ENCODE data around the gene IER5.
"Not testable (repeated sequence)": the region's sequence is repeated elsewhere in the genome, so short reads cannot be mapped to it uniquely, and the experiment has no call there.

IER5 gene

DNA sequence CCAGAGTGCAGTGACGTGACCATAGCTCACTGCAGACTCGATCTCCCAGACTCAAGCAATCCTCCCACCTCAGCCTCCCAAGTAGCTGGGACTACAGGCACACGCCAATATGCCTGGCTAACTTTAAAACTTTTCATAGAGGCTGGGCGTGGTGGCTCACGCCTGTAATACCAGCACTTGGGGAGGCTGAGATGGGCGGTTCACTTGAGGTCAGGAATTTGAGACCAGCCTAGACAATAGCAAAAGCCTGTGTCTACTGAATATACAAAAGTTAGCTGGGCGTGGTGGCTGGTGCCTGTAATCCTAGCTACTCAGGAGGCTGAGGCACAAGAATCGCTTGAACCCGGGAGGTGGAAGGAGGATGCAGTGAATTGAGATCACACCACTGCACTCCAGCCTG is 27.5 kb downstream of the IER5 start:
- DNase-seq (ENCODE audit: low read depth) = not testable (repeated sequence)

DNA sequence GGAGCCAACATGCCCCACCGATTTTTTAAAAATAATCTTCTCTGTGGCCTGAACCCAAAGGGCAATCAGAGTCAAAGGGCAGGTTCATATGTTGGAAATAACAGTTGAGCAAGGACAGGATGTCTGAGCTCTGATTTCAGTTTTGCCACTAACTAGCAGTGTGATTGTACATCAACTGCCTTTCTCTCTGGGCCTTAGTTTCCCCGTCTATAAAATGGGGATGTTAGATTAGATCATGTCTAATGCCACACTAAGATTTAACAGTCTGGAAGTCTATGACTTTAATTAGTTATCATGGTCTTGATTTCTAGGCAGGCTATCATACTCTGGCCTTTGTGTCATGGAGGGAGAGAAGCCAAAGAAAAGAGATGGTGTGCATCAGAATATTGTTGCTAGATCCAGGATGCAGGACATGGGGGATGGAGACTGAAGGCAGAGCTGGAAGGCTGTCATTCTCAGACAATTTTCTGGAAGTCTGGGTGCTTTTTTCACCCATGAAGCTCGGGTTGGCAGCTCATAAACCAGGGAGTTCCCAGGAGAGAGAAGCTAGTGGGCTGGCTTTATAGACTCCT is 28.4 kb downstream of the IER5 start:
- DNase-seq (ENCODE audit: low read depth) = no peak

DNA sequence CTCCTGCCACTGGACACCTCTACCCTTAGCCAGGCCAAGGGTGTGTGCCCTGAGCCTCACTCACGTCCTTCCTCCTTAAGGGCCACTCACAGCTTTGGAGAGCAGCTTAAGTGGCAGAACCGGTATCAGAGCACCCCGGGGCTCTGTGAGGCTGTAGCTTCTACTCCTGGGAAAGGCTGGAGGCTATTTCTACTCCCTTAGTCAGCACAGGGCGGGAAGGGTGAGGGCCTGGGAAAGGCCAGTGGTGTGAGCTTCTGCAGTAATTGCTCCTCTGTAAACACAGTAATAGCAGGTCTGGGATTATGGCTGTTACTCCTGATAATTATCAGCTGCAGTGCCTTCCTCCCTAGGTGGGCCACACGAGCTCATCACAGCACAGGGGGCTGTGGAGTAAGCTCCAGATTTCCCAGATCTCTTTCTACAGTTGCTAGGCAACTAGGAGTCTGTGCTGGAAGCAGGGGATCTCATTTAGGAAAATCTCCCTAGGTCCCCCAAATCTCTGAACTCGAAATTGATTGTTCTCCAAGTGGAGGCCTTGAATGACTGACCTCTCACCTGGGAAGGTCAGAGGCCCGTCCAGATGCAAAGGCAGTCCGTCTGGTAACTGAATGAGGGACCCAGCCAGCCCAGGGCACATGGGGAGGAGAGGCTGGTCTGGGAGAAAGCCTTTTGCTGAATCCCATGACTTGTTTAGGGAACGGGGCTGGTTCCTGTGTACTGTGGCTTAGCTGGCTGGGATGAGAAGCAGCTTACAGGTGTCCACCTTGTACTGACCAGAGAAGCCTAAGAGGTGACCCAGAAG is 29.3 kb downstream of the IER5 start:
- DNase-seq (ENCODE audit: low read depth) = no peak

DNA sequence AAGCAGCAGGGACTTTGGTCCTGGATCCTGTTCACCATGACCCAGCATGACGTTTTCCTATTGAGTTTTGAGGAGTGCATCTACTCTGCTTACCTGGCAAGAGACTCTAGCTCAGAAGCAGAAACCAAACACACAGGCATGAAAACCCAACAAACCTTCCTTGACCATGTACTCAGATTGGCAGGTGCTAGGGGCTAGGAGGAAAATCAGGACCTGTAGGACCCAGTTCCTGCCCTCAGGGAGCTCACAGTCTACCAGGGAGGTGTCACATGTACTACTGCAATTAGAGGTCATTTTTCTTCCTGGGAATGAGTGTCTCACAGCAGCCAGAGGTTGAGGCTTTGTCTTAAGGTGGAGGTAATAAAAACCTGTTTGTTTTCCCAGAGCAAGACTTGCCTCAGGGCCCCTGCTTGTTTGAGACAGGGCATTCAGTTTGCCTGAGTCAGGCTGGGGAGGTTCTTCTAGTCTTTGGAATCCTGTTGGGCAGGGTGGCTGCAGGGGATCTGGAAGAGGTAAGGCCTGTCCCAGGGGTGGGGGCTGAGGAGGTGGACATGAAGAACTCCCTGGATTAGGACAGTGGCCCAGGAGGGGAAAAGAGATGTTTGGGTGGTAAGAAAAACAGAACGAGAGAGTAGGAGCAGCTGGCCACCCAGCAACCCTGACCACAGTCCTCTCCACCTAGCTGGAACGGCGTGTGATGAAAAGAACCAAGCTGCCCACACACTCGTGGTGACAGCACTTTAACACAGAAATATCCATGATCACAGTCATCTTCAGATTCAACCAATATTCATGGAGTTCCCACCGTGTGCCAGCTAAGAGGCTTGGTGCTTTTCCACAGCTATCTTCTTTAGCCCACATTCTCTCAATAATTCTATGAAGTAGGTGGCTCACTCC is 30.8 kb downstream of the IER5 start:
- no peak for DNase-seq (ENCODE audit: low read depth)

DNA sequence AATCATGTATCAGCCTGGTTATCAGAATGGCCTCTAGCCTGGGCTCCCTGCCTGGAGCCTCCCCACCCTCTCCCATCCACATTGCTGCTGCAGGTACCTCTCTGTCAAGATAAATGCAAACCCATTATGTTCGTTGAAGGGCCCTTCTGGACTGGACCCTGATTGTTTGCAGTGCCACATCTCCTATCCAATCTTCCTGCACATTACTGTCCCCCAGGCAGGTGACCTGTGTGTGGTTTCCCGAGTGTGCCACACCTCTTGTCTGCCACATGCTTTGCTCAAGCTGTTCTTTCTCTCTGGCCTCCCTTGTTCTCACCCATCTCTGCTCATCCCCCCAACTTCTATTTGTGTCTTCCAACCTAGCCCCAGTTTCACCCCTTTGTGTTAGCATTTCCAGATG is 32.4 kb downstream of the IER5 start:
- no peak for DNase-seq (ENCODE audit: low read depth)

DNA sequence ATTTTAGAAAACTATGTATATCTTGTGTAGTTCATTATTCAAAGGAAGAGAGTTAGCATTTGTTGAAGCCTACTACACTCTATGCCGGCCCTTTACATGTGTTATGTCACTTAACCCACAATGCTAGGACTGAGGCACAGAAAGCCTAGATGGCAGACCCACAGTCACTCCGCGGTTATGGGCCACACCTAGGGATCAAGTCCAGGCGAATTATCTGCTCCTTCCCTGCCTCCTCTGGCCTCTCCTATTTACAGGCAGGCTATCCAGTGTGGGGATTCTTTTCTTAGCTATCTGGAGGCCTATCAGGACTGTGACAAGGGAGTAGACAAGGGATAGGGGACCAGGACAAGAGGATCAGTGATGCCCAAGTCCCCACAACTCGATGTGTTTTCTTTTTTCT is 33.0 kb downstream of the IER5 start:
- no peak for DNase-seq (ENCODE audit: low read depth)

DNA sequence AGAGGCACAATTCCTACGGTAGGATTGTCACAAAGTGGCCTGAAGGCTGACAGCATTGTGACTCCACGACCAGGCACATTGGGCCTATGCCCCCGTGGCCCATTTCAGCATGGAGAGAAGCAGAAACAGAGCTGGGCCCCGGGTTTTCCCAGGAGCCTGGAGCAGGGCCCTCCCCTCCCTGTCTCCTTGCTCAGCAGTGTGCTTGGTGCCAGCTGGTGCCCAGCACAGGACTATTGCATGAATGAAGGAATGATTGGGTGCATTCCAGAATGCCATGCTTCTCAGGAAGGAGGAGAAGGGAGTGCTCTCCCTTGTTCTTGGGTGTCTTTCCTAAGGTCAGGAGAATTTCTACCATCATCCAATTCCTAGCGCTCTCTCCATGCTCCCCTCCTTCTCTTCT is 33.7 kb downstream of the IER5 start:
- DNase-seq (ENCODE audit: low read depth) = peak; percentile 36

DNA sequence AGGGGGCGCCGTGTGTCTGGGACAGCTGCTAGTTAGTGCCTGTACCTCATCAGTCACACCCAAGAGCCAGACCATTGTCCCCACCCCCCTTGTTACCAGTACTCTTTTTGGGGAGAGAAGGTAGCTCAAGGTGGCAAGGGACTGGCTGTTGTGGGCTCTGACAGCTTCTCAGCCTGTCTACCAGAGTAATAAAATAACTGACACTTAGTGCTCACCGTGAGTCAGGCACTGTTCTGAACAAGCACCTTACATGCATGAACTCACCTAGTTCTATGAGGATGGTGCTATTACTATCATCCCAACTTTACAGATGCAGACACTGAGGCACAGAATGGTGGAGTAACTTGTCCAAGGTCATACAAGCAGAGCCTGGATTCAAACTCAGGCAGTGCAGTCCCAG is 34.7 kb downstream of the IER5 start:
- no peak for DNase-seq (ENCODE audit: low read depth)

DNA sequence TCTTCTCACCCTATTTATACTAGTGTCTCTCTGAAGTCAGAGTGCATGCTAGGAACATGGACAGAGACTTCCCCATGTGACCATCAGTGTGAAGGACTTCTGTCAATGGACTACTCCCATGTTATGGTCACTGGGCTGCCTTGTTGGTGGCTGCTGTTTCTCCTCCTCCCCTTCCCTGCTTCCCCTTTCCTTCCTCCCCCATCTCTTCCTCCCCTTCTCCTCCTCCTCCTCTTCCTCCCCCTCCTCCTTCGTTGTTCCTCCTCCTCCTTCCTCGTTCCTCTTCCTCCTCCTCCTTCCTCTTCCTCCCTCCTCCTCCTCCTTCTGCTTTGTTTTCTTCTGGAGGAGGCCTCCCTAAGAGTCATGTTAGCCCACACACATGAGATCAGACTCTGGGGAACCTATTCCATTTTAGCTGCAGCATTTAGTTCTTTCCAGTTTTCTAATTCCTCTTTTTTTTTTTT is 35.8 kb downstream of the IER5 start:
- no peak for DNase-seq (ENCODE audit: low read depth)

DNA sequence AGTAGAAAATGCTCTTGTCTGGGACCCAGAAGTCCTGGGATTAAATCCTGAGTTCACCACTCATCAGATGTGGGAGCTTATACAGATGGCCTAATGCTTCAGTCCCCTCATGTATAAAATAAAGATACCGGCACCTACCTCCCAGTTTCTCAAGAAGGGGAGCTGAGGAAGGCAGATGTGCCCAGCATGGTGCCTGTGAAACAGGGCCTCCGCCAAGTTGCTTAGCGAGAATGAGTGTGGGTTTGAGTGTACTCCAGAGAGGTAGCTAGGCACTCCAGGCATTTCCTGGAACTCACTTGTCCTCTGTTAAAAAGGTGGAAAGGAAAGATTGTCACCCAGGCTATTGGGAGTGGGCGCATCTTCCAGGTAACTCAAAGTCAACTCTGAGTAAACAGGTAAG is 37.8 kb downstream of the IER5 start:
- DNase-seq (ENCODE audit: low read depth) = no peak

DNA sequence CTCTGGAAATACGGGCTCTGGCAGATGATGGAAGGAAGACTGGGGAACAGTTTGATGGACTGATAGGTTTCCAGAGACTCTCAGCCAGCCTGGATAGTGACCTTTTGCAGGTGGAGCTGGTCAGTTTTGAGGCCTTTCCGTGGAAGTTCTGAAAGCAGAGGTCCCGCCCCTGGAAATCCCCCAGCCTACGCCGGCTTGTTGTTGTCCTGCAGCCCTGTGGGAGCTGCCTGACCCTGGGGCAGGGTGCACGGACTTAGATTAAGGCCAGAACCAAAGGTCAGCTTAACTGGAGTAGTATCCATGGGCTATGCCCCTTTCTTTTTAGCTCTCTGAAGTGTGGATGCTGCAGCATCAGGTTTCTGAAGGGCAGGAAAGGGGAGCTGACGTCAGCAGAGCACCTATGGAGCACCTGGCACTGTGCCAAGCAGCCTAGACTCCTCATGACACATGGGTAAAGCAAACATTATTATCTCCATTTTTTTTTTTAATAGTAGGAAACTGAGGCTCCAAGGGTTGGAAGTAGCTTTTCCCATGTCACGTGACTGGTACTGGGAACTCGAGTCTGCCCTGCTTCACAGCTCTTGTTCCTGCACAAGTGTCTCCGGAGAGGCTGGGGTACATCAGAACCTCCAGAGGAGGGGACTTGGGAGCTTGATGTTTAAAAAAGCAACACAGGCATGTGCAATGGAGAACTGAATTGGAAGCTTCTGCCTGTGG is 38.5 kb downstream of the IER5 start:
- DNase-seq (ENCODE audit: low read depth) = no peak

DNA sequence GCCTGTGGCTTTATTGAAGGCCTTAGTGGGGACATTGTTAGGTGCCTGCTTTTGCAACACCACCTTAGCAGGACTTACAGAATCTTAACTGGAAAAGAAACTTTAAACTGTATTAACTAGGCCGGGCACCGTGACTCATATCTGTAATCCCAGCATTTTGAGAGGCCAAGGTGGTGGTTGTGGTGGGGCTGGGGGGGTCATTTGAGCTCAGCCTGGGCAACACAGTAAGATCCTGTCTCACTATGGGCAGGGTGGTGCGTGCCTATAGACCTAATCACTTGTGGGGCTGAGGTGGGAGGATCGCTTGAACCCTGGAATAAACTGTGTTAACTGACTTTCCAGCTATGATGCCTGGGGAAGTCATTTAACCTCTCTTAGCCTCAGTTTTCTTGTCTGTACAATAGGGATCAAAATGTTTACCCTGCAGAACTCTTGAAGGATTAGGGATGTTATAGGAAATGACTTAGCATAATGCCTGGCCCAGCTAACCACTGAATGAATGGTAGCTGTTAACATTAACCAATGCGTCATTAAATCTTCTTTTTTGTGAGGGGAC is 39.5 kb downstream of the IER5 start:
- peak; percentile 12 for DNase-seq (ENCODE audit: low read depth)

DNA sequence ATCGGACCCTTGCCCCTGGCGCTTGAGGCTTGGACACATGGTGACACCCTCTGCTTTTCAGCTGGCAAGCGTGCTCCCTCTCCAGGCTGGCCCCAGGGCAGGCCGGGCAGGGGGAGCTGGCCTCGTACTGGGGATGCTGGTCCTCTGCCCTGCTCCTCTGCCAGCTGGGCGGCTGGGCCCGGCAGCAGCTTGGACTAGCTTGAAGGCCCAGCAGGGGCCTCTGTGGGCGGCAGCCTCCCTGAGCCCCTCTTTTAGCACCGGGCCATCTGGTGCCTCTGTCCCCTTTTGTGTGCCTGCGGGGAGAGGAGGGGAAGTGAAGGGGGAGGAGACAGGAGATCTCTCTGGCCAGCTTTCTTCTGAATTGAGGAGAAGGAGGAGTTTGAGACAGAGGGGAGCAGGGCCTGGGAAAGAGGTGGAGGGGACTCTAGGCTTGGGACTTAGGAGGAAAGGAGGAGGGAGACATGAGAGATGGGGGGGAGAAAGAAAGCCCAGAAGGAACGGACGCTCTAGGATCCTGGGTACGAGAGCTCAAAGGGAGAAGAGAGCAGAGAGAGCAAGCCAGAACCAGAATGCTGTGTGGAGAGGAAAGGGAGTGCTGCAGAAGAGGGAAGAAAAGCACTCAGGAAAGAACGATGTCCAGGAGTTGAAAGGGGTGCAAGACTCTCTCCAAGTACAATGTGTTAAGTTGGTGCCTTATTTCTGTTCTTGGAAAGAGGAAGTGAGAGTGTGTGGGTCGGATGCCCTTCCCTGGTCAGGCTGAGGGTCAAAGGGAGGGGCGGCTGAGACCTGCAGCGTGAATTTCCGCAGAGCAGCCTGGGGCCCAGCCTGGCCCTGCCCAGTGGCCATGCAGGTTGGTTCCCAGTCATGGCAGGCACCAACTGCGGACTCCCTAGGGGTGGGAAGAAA is 40.3 kb downstream of the IER5 start:
- no peak for DNase-seq (ENCODE audit: low read depth)

DNA sequence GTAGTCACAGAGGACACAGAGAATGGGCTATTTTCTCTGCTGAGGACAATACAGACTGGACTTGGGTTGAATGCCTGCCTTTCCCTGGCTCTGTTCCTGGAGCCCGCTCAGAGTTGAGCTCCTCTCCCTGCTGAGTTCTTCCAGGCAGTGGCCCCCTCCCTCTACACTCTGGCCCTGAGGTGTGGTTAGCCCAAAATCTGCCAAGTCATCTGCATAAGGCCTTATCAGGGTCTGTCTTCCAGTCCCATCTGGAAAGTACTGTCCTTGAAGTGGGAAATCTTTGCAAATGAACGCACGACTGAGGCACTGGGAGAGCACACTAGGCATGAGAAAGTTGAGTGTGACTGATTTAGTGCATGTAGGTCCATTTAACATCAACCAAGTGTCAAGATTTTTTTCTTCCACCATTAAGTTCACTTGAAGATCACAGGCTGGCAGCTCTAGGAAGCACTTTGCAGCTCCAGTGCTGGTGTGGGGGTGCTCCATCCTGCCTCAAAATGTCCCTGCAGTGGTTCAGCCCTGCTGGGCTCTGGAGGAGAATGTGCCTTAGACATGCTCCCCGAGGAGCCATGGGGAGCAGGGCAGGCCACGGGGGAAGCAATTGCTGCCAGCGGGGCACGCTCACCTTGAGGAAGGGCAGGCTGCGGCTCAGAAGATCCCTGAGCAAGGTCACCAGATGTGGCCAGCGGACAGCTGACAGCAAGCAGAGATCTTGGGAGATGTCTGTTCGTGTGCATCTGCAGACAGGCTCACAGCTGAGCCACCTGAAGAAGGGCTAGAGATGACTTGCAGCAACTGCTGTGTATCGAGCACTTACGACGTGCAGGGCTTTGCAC is 41.5 kb downstream of the IER5 start:
- DNase-seq (ENCODE audit: low read depth) = no peak

DNA sequence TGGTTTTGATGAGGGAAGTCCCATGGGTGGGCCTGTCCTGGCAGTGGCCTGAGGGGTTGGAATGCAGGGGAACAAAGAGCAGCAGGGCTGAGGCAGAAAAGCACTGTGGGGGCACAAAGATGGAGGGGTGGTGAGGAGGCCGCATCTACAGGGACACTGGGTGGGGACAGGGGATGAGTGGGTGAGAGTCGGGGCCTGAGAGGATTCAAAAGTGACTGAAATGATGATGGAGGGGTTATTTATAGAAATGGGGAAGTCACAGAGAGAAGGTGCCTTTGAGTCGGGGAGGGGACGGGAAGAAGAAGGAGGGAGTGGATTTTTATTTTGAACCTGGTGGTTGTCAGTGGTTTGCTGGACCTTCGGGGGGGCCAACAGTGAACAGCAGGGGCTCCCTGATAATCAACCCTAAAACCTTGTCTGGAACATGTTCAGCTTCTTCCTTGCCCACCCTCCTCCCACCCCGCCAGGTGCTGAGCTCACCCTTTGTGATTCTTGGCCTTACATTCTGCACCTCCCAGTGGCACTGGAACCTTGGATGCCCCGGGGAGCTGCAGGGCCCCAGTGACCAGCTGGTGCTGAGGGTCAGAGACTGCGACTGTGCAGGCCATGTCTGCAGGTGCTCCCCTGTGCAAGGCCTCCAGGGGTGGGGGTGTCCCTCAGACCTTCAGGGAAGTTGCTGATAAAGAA is 42.9 kb downstream of the IER5 start:
- DNase-seq (ENCODE audit: low read depth) = no peak

DNA sequence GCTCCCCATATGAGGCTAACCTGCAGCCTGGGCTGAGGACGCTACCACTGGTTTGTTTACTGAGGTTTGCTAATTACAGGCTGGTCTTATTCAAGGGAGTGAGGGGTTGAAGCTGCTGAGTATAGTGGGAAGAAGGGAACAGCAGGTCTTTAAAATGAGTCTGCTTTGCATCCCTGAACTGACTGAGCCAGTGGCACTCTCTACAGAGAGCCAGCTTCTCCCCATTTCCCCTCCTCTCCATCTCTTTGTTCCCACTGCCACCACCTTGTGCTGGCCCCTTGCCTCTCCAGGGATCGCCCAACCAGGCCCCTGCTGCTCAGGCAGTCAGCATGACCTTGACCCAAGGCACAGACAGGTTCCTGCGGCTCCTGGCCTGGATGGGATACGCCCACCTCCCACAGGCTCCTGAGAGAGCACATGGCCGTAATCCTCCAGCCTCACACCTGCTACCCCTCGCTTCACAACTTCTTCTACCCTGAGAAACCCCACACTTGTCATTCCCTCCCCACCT is 45.0 kb downstream of the IER5 start:
- DNase-seq (ENCODE audit: low read depth) = no peak

DNA sequence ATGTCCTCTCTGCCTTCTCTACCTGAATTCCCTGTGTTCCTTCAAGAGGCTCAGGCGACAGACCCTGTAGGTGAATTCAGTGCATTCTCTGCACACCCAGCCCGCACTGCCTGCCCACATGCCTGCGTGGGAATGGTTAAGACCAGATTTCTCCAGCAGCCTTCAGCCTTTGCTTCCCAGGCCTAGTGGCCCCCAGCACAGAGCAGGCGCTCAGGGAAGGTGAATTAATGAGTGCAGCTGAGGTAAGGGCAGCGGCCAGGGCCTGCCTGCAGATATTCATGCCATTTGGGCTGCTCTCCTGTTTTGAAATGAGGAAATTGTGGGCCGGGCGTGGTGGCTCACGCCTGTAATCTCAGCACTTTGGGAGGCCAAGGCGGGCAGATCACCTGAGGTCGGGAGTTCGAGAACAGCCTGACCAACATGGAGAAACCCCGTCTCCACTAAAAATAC is 45.5 kb downstream of the IER5 start:
- DNase-seq (ENCODE audit: low read depth) = no peak

DNA sequence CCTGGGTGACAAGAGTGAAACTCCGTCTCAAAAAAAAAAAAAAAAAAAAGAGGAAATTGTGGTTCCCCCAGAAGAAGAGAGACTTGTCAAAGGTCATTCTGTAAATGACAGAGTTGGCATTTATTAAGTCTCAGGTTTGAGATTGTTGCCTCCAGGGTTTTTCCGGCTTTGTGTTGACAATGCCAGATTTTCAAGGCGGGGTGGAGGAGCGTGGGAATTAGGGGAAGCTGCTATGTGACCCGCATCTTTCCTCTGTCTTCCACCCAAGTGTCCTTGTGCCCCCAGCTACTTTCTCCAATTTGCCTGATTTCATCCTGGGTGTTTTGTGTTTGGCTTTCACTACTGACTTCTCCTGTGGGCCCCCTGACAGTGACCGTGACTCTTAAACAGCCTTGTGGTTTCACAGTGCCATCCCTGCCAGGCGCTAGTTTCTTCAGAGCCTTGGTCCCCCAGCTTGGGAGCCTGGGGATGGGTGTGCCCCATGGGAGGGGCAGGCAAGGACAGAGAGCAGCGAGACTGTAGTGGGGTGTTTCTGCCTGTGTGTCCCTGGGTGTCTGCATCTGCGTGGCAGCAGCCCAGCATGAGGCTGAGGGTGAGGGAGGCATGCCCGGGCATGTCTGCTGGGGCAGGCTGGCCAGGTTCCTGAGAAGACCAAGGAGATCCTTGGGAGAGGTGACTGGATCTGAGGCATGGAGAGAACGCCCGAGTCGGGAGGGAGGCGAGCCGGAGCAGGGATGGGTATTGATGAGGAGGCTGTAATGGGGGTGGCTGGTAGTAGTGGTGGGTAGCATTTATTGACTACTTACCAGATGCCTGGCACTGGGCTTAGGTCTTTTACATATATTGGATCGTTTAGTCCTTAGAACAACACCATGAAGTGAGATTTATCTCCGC is 46.3 kb downstream of the IER5 start:
- peak; percentile 93 for DNase-seq (ENCODE audit: low read depth)

Data from fibroblast of gingiva (primary cell).